SK-N-SH treated with all-trans-retinoic acid at 6 μM for 48 hours (cell line): Measurements from ENCODE around the gene CD180.

Experiments
- ARNTL ChIP-seq: fragments of 450-650 bp; formaldehyde crosslinking; IDR thresholded peaks from 2 replicates; pipeline ENCODE4 v1.5.0; 2020; ENCODE audit warnings: low read depth, mild to moderate bottlenecking, moderate library complexity, borderline replicate concordance
- BACH2 ChIP-seq: fragments of 250-450 bp; sonication (Bioruptor Pico); IDR thresholded peaks from 2 replicates; pipeline ENCODE4 v1.9.0; 2021; ENCODE audit warnings: mild to moderate bottlenecking, borderline replicate concordance
- ISL1 ChIP-seq: fragments of 250-450 bp; sonication (Bioruptor Pico); IDR thresholded peaks from 2 replicates; pipeline ENCODE4 v2.1.2; 2022; ENCODE audit warnings: mild to moderate bottlenecking, moderate library complexity
- RARB ChIP-seq: fragments of 250-450 bp; sonication (Bioruptor Pico); IDR thresholded peaks from 2 replicates; pipeline ENCODE4 v1.8.0; 2021; ENCODE audit warnings: mild to moderate bottlenecking, moderate library complexity
- SNAI2 ChIP-seq: fragments of 250-450 bp; sonication (Bioruptor Pico); IDR thresholded peaks from 2 replicates; pipeline ENCODE4 v1.5.0; 2020; ENCODE audit warnings: mild to moderate bottlenecking, moderate library complexity
- TCF4 ChIP-seq: fragments of 250-450 bp; sonication (Bioruptor Pico); IDR thresholded peaks from 2 replicates; pipeline ENCODE4 v1.8.0; 2021; ENCODE audit warnings: mild to moderate bottlenecking, moderate library complexity, borderline replicate concordance
- TOX ChIP-seq: fragments of 250-450 bp; sonication (Bioruptor Pico); IDR thresholded peaks from 2 replicates; pipeline ENCODE4 v1.8.0; 2021; ENCODE audit warnings: mild to moderate bottlenecking, moderate library complexity, borderline replicate concordance
- ZFP3 ChIP-seq: fragments of 250-450 bp; sonication (Bioruptor Pico); IDR thresholded peaks from 2 replicates; pipeline ENCODE4 v1.5.0; 2020; ENCODE audit warnings: mild to moderate bottlenecking, moderate library complexity
- TF ChIP-seq, protein P1 (sequence below): fragments of 250-450 bp; sonication (Bioruptor Pico); IDR thresholded peaks from 2 replicates; pipeline ENCODE4 v1.8.0; 2020; ENCODE audit warnings: mild to moderate bottlenecking, moderate library complexity, borderline replicate concordance

DNA sequence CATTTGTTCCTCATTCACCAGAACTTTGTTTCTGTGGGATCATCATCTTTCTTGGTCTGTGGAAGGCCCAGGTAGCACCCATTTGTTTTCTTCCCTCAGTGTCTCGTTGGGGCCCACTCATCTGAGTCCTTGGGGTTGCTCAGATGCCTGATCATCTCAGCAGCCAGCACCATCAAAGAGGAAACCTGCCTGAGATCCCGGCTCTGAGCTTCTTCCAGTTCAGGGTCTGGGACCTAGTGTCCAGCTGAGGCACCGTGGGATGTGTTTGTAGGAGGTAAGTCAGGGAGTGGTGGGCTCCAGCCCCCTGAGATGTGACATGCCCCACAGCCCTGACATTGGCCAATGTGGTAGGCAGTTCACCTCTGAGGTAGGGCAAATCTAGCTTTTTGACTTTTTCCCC lies 9.4 kb upstream of the CD180 start:
- TF ChIP-seq ISL1 (CRISPR knock-in tag) (no peak), RARB (CRISPR knock-in tag) (no peak), ARNTL (no peak), BACH2 (CRISPR knock-in tag) (no peak), ZFP3 (CRISPR knock-in tag) (no peak), SNAI2 (CRISPR knock-in tag) (no peak), TCF4 (CRISPR knock-in tag) (no peak), TOX (CRISPR knock-in tag) (no peak)
- TF ChIP-seq, protein P1, sequence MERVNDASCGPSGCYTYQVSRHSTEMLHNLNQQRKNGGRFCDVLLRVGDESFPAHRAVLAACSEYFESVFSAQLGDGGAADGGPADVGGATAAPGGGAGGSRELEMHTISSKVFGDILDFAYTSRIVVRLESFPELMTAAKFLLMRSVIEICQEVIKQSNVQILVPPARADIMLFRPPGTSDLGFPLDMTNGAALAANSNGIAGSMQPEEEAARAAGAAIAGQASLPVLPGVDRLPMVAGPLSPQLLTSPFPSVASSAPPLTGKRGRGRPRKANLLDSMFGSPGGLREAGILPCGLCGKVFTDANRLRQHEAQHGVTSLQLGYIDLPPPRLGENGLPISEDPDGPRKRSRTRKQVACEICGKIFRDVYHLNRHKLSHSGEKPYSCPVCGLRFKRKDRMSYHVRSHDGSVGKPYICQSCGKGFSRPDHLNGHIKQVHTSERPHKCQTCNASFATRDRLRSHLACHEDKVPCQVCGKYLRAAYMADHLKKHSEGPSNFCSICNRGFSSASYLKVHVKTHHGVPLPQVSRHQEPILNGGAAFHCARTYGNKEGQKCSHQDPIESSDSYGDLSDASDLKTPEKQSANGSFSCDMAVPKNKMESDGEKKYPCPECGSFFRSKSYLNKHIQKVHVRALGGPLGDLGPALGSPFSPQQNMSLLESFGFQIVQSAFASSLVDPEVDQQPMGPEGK (CRISPR knock-in tag) = no peak
